HG02588 (cell line): ENCODE data around the gene MAD2L2.

Source experiments
- ATAC-seq: cut with Tn5 transposase; IDR thresholded peaks from one replicate; pipeline ENCODE4 v1.9.1; 2021; ENCODE audit warnings: mild to moderate bottlenecking, moderate library complexity; ENCODE audit not compliant: unreplicated experiment

The MAD2L2 gene

DNA sequence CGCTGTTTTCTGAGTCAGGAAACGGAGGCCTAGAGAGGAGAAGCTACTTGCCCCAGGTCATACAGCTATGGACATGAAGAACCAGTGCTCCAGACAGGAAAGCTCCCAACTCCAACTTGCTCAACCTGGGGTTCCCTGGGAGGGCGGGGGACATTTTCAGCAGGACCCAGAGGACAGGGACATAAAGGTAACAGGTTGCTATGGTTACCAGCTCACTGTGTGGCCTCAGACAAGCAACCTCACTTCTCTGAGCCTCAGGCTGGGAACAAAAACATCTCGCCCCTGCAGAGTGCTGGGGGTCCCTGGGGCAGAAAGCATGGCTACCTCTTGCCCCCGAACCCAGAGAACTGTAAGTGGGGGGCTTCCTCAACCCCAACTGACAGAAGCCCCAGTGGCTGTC is 42.8 kb downstream of the MAD2L2 start:
- no peak for ATAC-seq

DNA sequence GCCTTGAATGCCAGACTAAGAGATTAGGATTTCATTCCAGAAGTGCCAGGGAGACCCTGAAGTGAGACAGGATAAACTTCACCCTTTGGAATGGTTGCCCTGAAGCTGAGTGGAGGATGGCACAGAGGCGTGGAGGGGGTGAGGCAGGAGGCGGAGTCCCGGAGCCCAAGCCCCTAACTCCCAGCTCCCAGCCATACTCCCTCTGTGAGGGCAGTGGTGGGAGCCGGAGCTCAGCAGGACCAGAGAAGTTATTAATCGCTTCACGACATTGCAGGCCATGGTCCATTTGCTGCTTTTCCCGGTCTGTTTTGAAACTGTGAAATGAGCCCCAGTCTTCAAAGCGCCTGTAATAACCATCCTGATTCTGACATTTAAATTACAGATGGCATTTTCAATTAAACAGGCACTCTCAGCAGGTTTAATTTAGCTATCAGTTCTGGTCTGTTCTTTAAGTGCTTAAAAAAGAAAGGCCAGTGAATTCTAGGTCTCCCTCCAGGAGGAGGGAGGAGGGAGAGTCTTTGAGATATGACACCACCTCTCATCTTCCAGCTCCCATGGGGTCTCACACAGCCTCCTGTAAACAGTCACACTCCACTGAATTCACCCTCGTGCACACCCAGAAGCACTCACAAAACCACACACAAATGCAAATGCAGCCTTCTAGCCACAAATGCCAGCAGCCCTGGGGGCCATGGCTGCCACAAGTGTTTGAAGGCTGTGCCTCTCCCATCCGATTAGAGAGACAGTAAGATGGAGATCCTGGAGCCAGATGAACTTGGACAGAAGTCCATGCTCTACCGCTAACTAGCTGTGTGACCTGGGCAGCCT is 46.4 kb downstream of the MAD2L2 start:
- ATAC-seq = no peak

DNA sequence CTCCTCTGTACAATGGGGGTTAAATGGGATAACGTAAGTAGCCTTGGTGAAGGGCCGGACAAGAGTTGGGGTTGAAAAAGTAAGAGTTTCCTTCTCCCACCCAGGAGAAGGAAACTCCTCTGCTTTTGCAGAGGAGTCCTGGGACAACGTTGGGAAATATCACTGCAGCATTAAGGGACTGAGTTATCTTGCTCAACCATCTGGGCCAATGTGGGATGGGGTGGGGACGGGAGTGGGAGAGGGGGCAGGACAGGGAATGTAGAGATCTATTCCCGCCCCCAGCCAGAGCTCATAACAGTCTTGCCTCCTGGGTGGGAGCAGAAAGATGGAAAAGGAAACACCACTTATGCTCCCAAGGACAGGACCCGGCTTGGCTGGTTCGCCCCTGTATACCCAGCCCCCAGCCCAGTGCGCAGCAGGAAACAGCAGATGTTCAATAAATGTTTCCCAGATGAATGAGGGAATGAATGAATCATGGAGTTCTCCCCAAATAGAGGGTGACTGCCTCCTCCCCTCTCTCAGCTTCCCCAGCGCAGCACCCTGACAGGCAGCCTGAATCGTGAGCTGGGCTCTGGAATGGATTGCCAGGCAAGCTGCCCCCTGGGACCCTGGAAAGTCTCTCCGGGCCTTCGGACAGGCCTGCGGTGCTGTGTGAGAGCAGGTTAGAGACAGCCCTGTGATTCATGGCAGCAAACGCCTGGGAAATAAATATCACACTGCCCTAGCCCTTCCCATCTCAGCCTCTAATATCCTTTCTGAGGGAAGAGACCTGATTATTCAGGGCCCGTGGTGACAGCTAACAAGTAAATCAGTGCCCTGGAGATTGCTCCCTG is 51.5 kb downstream of the MAD2L2 start:
- ATAC-seq = no peak

DNA sequence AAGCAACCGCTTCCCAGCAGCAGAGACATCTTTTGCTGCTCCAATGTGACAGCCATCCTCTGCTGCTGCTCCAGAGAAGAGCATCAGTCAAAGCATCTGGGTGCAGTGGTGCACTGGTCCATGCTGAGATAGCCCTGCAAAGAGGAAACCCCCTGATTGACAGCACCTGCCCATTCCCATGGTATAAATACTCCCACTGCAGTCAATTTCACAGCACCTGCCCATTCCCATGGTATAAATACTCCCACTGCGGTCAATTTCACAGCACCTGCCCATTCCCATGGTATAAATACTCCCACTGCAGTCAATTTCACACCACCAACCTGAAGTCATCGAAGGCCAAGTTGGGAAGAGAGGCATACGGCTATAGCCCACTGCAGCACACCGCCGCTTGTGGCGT is 52.2 kb downstream of the MAD2L2 start:
- ATAC-seq = no peak

DNA sequence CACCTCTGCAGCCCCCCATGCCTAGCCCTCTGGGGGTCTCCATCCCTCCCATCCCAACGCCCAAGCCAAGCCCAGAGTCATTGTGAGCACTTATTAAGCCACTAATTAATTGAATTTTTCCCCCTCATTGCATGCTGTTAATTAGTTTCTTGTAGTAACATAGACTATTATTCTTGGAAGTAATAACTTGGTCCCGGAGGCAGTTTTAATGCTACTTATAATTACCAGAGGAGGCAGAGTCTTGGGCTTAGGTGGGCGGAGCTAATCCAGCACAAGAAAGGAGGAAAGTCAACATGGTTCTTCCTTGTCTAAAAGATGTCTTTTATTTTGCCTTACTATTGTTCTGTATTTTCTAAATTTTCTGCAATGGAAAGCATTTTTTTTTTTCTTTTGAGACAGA is 54.4 kb downstream of the MAD2L2 start:
- no peak for ATAC-seq
